A549 (cell line): Measurements from ENCODE around the gene ADCY6. TPM values are rescaled to one million over a fixed set of nuclear protein-coding genes. Genes with fewer than 3 reads are reported as not detected.

Experiments used
- ATAC-seq, 2 experiments: fragments of 200-7000 bp in 1 of 2; fragments of >200 bp in 1 of 2; cut with Nextera tagmentation in 1 of 2; cut with Tn5 transposase in 1 of 2; 3 replicates each; pipeline versions ENCODE4 v1.8.0 to v1.9.1; 2018 to 2020; ENCODE audit warnings: mild to moderate bottlenecking in 1 of 2, moderate library complexity in 1 of 2
- CTCF ChIA-PET: fragments of 300-600 bp; sonication (Branson Sonifier 250); formaldehyde crosslinking; extraction: SDS; loops from one replicate; lab custom pipeline; 2021; ENCODE audit warnings: antibody characterized with exemption, inconsistent platforms; lab: Yijun Ruan, JAX
- POLR2A ChIA-PET: fragments of 350-600 bp; formaldehyde crosslinking; extraction: SDS; loops from one replicate; lab custom pipeline; 2021; ENCODE audit warnings: antibody characterized with exemption, inconsistent platforms; lab: Yijun Ruan, JAX
- DNase-seq, 2 experiments: peaks; one replicate each; pipeline versions ENCODE4 v3.0.0 to v3.0.0-alpha.2; 2011 to 2016; ENCODE audit warnings: low read depth in 1 of 2, low spot score in 1 of 2
- FAIRE-seq: peaks from 2 replicates; lab custom pipeline; 2011; peaks lifted over from hg19 to GRCh38; lab: Jason Lieb, UNC
- H3K27ac ChIP-seq, 2 experiments: fragments of >200 bp; sonication (Bioruptor Twin); formaldehyde crosslinking; 3 replicates each; pipeline ENCODE4 v1.5.1; 2016 to 2017
- H3K4me1 ChIP-seq: fragments of >200 bp; sonication (Bioruptor Twin); formaldehyde crosslinking; 3 replicates; pipeline ENCODE4 v1.6.1; 2016
- H3K4me2 ChIP-seq: fragments of >200 bp; sonication (Bioruptor Twin); formaldehyde crosslinking; 3 replicates; pipeline ENCODE4 v1.6.1; 2016
- H3K4me3 ChIP-seq: fragments of >200 bp; sonication (Bioruptor Twin); formaldehyde crosslinking; 3 replicates; pipeline ENCODE4 v1.5.1; 2016
- H3K9me3 ChIP-seq: fragments of >200 bp; sonication (Bioruptor Twin); formaldehyde crosslinking; 3 replicates; pipeline ENCODE4 v1.6.1; 2016
- BHLHE40 ChIP-seq: IDR thresholded peaks from 2 replicates; pipeline ENCODE4 v1.6.1; 2012; ENCODE audit warnings: low read depth, low read length, inconsistent platforms
- CBX2 ChIP-seq: fragments of 200-600 bp; sonication (generic); IDR thresholded peaks from 2 replicates; pipeline ENCODE4 v1.6.1; 2016; ENCODE audit warnings: low read depth, mild to moderate bottlenecking, borderline replicate concordance
- CBX8 ChIP-seq: fragments of 200-600 bp; sonication (generic); IDR thresholded peaks from 2 replicates; pipeline ENCODE4 v1.6.1; 2016
- EHF ChIP-seq: fragments of 250-450 bp; sonication (Bioruptor Pico); IDR thresholded peaks from 2 replicates; pipeline ENCODE4 v1.5.0; 2020; ENCODE audit warnings: mild to moderate bottlenecking
- EHMT2 ChIP-seq: fragments of 200-600 bp; sonication (generic); IDR thresholded peaks from 2 replicates; pipeline ENCODE4 v1.6.1; 2016; ENCODE audit warnings: antibody characterized with exemption, low read depth, mild to moderate bottlenecking, moderate library complexity
- FOSB ChIP-seq: fragments of 250-450 bp; sonication (Bioruptor Pico); IDR thresholded peaks from 2 replicates; pipeline ENCODE4 v1.5.0; 2020; ENCODE audit warnings: mild to moderate bottlenecking, moderate library complexity
- GATA3 ChIP-seq: IDR thresholded peaks from 2 replicates; pipeline ENCODE4 v1.6.1; 2012; ENCODE audit warnings: borderline replicate concordance
- HEYL ChIP-seq: fragments of 250-450 bp; sonication (Bioruptor Pico); IDR thresholded peaks from 2 replicates; pipeline ENCODE4 v1.8.0; 2021; ENCODE audit warnings: mild to moderate bottlenecking, moderate library complexity
- HOXB13 ChIP-seq: fragments of 250-450 bp; sonication (Bioruptor Pico); IDR thresholded peaks from 2 replicates; pipeline ENCODE4 v1.5.0; 2020; ENCODE audit warnings: low read depth, mild to moderate bottlenecking, moderate library complexity
- JUN ChIP-seq, 2 experiments: fragments of >200 bp; sonication (Bioruptor Twin); formaldehyde crosslinking; IDR thresholded peaks; 2 replicates in 1 of 2; 3 replicates in 1 of 2; pipeline ENCODE4 v1.6.1; 2016 to 2017
- JUNB ChIP-seq: fragments of >200 bp; sonication (Bioruptor Twin); formaldehyde crosslinking; IDR thresholded peaks from 2 replicates; pipeline ENCODE4 v1.6.1; 2016
- KDM5A ChIP-seq: fragments of 200-600 bp; sonication (generic); IDR thresholded peaks from 2 replicates; pipeline ENCODE4 v1.6.1; 2016; ENCODE audit warnings: antibody characterized with exemption, mild to moderate bottlenecking
- MAFK ChIP-seq: fragments of 450-650 bp; IDR thresholded peaks from 2 replicates; pipeline ENCODE4 v1.6.1; 2014; ENCODE audit not compliant: partially characterized antibody
- MYC ChIP-seq: IDR thresholded peaks from 2 replicates; pipeline ENCODE4 v1.6.1; 2012; ENCODE audit warnings: mild to moderate bottlenecking, inconsistent platforms, low read length, improper control_type of control experiment, borderline replicate concordance
- NFE2L2 ChIP-seq: fragments of 150-350 bp; conservative IDR thresholded peaks from 2 replicates; pipeline ENCODE4 v1.6.1; 2014; ENCODE audit warnings: low read length
- PBX3 ChIP-seq: IDR thresholded peaks from 2 replicates; pipeline ENCODE4 v1.6.1; 2012
- RARB ChIP-seq: fragments of 250-450 bp; sonication (Bioruptor Pico); IDR thresholded peaks from 2 replicates; pipeline ENCODE4 v1.8.0; 2021; ENCODE audit warnings: mild to moderate bottlenecking, moderate library complexity
- RCOR1 ChIP-seq: fragments of 150-350 bp; IDR thresholded peaks from 2 replicates; pipeline ENCODE4 v1.6.1; 2014; ENCODE audit warnings: antibody characterized with exemption, low read length, low read depth
- RFX5 ChIP-seq: fragments of 450-650 bp; IDR thresholded peaks from 2 replicates; pipeline ENCODE4 v1.7.1; 2014; ENCODE audit warnings: antibody characterized with exemption, mild to moderate bottlenecking, moderate library complexity
- SREBF2 ChIP-seq: fragments of 450-650 bp; IDR thresholded peaks from 2 replicates; pipeline ENCODE4 v1.6.1; 2014; ENCODE audit warnings: mild to moderate bottlenecking, moderate library complexity
- TFCP2L1 ChIP-seq: fragments of 250-450 bp; sonication (Bioruptor Pico); IDR thresholded peaks from 2 replicates; pipeline ENCODE4 v1.5.0; 2021; ENCODE audit warnings: mild to moderate bottlenecking
- WGBS: methylation state at CpG from one replicate; pipeline ENCODE4 v1.1.6; 2017; ENCODE audit errors: missing lambda C conversion rate; 5-methylcytosine and 5-hydroxymethylcytosine counted together
- polyA plus RNA-seq, 4 experiments: library from polyadenylated mRNA; depleted of rRNA in 3 of 4; stranded (reverse); fragments of >200 nt; fragmentation: RNase III in 1 of 4; extraction: RNeasy Plus Mini Kit Qiagen cat#74134 plus additional on column Dnase treatment in 1 of 4; gene quantifications; 2 replicates in 3 of 4; 3 replicates in 1 of 4; pipeline ENCODE4 v1.2.3, GENCODE V29; 2011 to 2017
- TF ChIP-seq, protein P1 (sequence below): fragments of 150-350 bp; IDR thresholded peaks from 2 replicates; pipeline ENCODE4 v1.6.1; 2014; ENCODE audit warnings: low read depth, mild to moderate bottlenecking, low read length

ADCY6 gene
- polyA plus RNA-seq, 2 of the 4 experiments (the other 2 are of a cell fraction), result 16.3 to 20.8 TPM

GRCh38 chr12:48787791-48788523 lies 932 bp downstream of the ADCY6 start:
- H3K4me1 ChIP-seq, result peaks cover 23% of the 10 kb centered on the region
- DNase-seq, result no peak
- H3K4me3 ChIP-seq, result peak overlapping the region; percentile 97
- TF ChIP-seq EHF, result no peak
- TF ChIP-seq KDM5A, result no peak
- no peak for TF ChIP-seq TFCP2L1 (CRISPR knock-in tag)
- TF ChIP-seq CBX2, result no peak
- no peak for TF ChIP-seq HOXB13 (CRISPR knock-in tag)
- no peak for TF ChIP-seq SREBF2
- TF ChIP-seq MAFK, result no peak
- no peak for TF ChIP-seq RFX5
- no peak for TF ChIP-seq FOSB (CRISPR knock-in tag)
- TF ChIP-seq, protein P1, sequence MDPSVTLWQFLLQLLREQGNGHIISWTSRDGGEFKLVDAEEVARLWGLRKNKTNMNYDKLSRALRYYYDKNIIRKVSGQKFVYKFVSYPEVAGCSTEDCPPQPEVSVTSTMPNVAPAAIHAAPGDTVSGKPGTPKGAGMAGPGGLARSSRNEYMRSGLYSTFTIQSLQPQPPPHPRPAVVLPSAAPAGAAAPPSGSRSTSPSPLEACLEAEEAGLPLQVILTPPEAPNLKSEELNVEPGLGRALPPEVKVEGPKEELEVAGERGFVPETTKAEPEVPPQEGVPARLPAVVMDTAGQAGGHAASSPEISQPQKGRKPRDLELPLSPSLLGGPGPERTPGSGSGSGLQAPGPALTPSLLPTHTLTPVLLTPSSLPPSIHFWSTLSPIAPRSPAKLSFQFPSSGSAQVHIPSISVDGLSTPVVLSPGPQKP, result no peak
- no peak for TF ChIP-seq RARB (CRISPR knock-in tag)
- peak overlapping the region; percentile 97 to 99 for H3K27ac ChIP-seq
- peak; percentile 21 to 52; a peak in 5 of 6 replicates for ATAC-seq
- ChIA-PET POLR2A (no interaction called here), CTCF (interaction anchor here (1.3 to 2.3 kb wide), 2 partner anchors 8 to 26 kb away, joined by 3 to 6 read pairs; no protein-coding TSS in a partner anchor)
- no peaks in the 10 kb centered on the region for H3K9me3 ChIP-seq
- FAIRE-seq, result no peak
- 33% methylated on average over 9 of the region's 11 CpGs for WGBS
- H3K4me2 ChIP-seq, result peak overlapping the region; percentile 93

GRCh38 chr12:48786591-48787544 lies 2.0 kb downstream of the ADCY6 start:
- Histone ChIP-seq H3K27ac (peak overlapping the region in 1 of 2 experiments; percentile 97; a peak in 3 of 6 replicates), H3K9me3 (no peaks in the 10 kb centered on the region), H3K4me2 (peak overlapping the region; percentile 93), H3K4me3 (peak overlapping the region; percentile 97; the same call in 1 of the 3 replicates), H3K4me1 (peaks cover 23% of the 10 kb centered on the region)
- POLR2A ChIA-PET, result no interaction called here
- CTCF ChIA-PET, result interaction anchor here (0.6 to 1.8 kb wide), 3 partner anchors 10 to 27 kb away, joined by 3 to 6 read pairs (median 3); no protein-coding TSS in a partner anchor
- DNase-seq (no peak), FAIRE-seq (no peak), ATAC-seq (no peak)
- TF ChIP-seq RARB (CRISPR knock-in tag), result no peak
- no peak for TF ChIP-seq MYC
- TF ChIP-seq GATA3, result no peak
- TF ChIP-seq PBX3, result no peak
- TF ChIP-seq RCOR1, result no peak
- no peak for TF ChIP-seq EHMT2
- no peak for TF ChIP-seq TFCP2L1 (CRISPR knock-in tag)
- no peak for TF ChIP-seq BHLHE40
- no peak for TF ChIP-seq JUN (IDR thresholded peaks at IDR 0.05)
- TF ChIP-seq HOXB13 (CRISPR knock-in tag), result no peak
- TF ChIP-seq JUNB, result no peak
- TF ChIP-seq CBX8, result no peak
- WGBS, result 73% methylated on average over 6 of the region's 7 CpGs

- H3K4me3 ChIP-seq, result no peak overlapping the region
- 92% methylated on average over 4 of the region's 4 CpGs for WGBS
- peaks cover 14% of the 10 kb centered on the region for H3K4me1 ChIP-seq
- TF ChIP-seq NFE2L2 (no peak), HEYL (CRISPR knock-in tag) (no peak)
- ATAC-seq, result no peak
- no peaks in the 10 kb centered on the region for H3K9me3 ChIP-seq
- no peak for FAIRE-seq
- no peak for DNase-seq
- no peak overlapping the region for H3K4me2 ChIP-seq
- CTCF ChIA-PET, result interaction anchor here (1.1 to 7.4 kb wide), 4 partner anchors 9 to 31 kb away, joined by 4 to 61 read pairs (median 8); no protein-coding TSS in a partner anchor
- no peak overlapping the region for H3K27ac ChIP-seq
- POLR2A ChIA-PET, result no interaction called here
These were observed 5.5 kb downstream of the ADCY6 start for GRCh38 chr12:48783432-48783831.
